OCI-LY7 (cell line): ENCODE measurements around the gene HYCC2. TPM values are rescaled to one million over a fixed set of nuclear protein-coding genes. Genes with fewer than 3 reads are reported as not detected.

Experiments
- BruUV-seq: library from RNA; stranded (reverse); fragments of 400-500 nt; replicated peaks from 2 replicates; lab custom pipeline; 2021; lab: Mats Ljungman, UMichigan
- CTCF ChIA-PET: fragments of 300-600 bp; sonication (Branson Sonifier 250); formaldehyde crosslinking; loops from one replicate; lab custom pipeline; 2022; ENCODE audit warnings: antibody characterized with exemption; ENCODE audit not compliant: unreplicated experiment; lab: Charles Lee
- POLR2A ChIA-PET: fragments of 300-600 bp; sonication (Branson Sonifier 250); formaldehyde crosslinking; loops from one replicate; lab custom pipeline; 2022; ENCODE audit warnings: antibody characterized with exemption; lab: Charles Lee
- DNase-seq: peaks from one replicate; pipeline ENCODE4 v3.0.0-alpha.2; 2015; ENCODE audit warnings: low spot score
- H2AFZ ChIP-seq: fragments of 200-600 bp; sonication (generic), shearing (Covaris generic); 2 replicates; pipeline ENCODE4 v1.6.1; 2014; ENCODE audit warnings: mild to moderate bottlenecking, antibody characterized with exemption, low read length, moderate library complexity
- H3K27ac ChIP-seq: fragments of 200-600 bp; sonication (generic); 2 replicates; pipeline ENCODE4 v1.5.1; 2014; ENCODE audit warnings: mixed run types, low read depth, mild to moderate bottlenecking, moderate library complexity, low read length, inconsistent platforms; ENCODE audit not compliant: poor library complexity, severe bottlenecking
- H3K36me3 ChIP-seq: fragments of 200-600 bp; sonication (generic); 2 replicates; pipeline ENCODE4 v1.6.1; 2014; ENCODE audit warnings: mild to moderate bottlenecking, antibody characterized with exemption, low read length, moderate library complexity, mixed read lengths; ENCODE audit not compliant: insufficient read depth
- H3K4me1 ChIP-seq: fragments of 200-600 bp; sonication (generic); 2 replicates; pipeline ENCODE4 v1.5.1; 2014; ENCODE audit warnings: mild to moderate bottlenecking, low read length; ENCODE audit not compliant: insufficient read depth, poor library complexity, severe bottlenecking
- H3K4me2 ChIP-seq: fragments of 200-600 bp; sonication (generic); 2 replicates; pipeline ENCODE4 v1.6.1; 2014; ENCODE audit warnings: mild to moderate bottlenecking, low read length
- H3K4me3 ChIP-seq: fragments of 200-600 bp; sonication (generic); 2 replicates; pipeline ENCODE4 v1.5.1; 2014; ENCODE audit warnings: mild to moderate bottlenecking, low read depth, low read length; ENCODE audit not compliant: poor library complexity, severe bottlenecking
- H3K79me2 ChIP-seq: fragments of 200-600 bp; sonication (generic); 2 replicates; pipeline ENCODE4 v1.6.1; 2016; ENCODE audit warnings: low read depth, mild to moderate bottlenecking, low read length, moderate library complexity, mixed read lengths; ENCODE audit not compliant: insufficient read depth
- H3K9me2 ChIP-seq: fragments of 200-600 bp; sonication (generic); 2 replicates; pipeline ENCODE4 v1.6.1; 2016; ENCODE audit warnings: mild to moderate bottlenecking, low read length, mixed read lengths; ENCODE audit not compliant: insufficient read depth
- H3K9me3 ChIP-seq: fragments of 200-600 bp; sonication (generic); 2 replicates; pipeline ENCODE4 v1.6.1; 2014; ENCODE audit warnings: mild to moderate bottlenecking, mixed run types, low read length, mixed read lengths
- H4K20me1 ChIP-seq: fragments of 200-600 bp; sonication (generic); 2 replicates; pipeline ENCODE4 v1.6.1; 2014; ENCODE audit warnings: mild to moderate bottlenecking, antibody characterized with exemption, low read length, moderate library complexity, mixed read lengths; ENCODE audit not compliant: insufficient read depth
- EZH2phosphoT487 ChIP-seq: fragments of 200-600 bp; sonication (generic); IDR thresholded peaks from 2 replicates; pipeline ENCODE4 v1.6.1; 2018; ENCODE audit warnings: low read depth, borderline replicate concordance, mild to moderate bottlenecking, mixed run types, antibody characterized with exemption, low read length, moderate library complexity, mixed read lengths
- intact Hi-C: fragments of 100-400 bp; cut with micrococcal nuclease; formaldehyde crosslinking; loops from one replicate; pipeline ENCODE4 v1.10.0; 2022; ENCODE audit not compliant: unreplicated experiment
- total RNA-seq, 2 experiments: library from RNA; depleted of rRNA in 1 of 2; stranded (reverse); fragments of >200 nt in 1 of 2; shearing (Covaris generic) in 1 of 2; gene quantifications; 2 replicates each; pipeline ENCODE4 v1.2.3, GENCODE V29; 2014 to 2022
- TF ChIP-seq, protein P1 (sequence below): fragments of 200-600 bp; sonication (generic); conservative IDR thresholded peaks from 2 replicates; pipeline ENCODE4 v1.5.1; 2014; ENCODE audit warnings: mild to moderate bottlenecking, antibody characterized with exemption, low read length, moderate library complexity, mixed read lengths

Gene HYCC2
- total RNA-seq, 2 experiments from 2014 or later = 8.6 to 22.0 TPM

DNA sequence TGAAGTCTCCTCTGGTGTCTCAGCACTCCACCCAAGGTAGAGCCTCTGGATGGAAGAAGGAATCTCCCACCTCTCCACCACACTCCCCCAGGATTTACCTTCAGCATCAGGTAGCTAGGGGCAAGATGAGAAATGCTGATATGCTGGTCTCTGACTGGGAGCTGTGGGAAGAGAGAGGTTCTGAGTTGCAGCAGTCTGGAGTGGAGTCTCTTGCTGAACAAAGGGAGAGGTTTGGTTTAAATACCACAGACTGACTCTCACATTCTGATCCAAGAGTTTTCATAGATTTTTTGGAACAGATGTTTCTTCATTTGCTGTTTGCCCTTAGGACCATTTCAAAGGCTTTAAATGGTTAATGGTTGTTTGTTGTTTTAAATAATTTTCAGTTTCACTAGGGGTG lies 43.4 kb upstream of the HYCC2 start:
- Histone ChIP-seq H4K20me1 (no peaks in the 10 kb centered on the region), H3K9me3 (peaks cover 8% of the 10 kb centered on the region; the same call in 1 of the 2 replicates), H3K36me3 (no peaks in the 10 kb centered on the region; the same call in 1 of the 2 replicates), H3K4me1 (peaks cover 9% of the 10 kb centered on the region), H2AFZ (no peak overlapping the region), H3K4me3 (no peak overlapping the region), H3K27ac (no peak overlapping the region), H3K79me2 (peaks cover 13% of the 10 kb centered on the region), H3K9me2 (no peaks in the 10 kb centered on the region), H3K4me2 (no peak overlapping the region)
- TF ChIP-seq, protein P1, sequence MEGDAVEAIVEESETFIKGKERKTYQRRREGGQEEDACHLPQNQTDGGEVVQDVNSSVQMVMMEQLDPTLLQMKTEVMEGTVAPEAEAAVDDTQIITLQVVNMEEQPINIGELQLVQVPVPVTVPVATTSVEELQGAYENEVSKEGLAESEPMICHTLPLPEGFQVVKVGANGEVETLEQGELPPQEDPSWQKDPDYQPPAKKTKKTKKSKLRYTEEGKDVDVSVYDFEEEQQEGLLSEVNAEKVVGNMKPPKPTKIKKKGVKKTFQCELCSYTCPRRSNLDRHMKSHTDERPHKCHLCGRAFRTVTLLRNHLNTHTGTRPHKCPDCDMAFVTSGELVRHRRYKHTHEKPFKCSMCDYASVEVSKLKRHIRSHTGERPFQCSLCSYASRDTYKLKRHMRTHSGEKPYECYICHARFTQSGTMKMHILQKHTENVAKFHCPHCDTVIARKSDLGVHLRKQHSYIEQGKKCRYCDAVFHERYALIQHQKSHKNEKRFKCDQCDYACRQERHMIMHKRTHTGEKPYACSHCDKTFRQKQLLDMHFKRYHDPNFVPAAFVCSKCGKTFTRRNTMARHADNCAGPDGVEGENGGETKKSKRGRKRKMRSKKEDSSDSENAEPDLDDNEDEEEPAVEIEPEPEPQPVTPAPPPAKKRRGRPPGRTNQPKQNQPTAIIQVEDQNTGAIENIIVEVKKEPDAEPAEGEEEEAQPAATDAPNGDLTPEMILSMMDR = no peak
- intact Hi-C loops = loop anchor here (5.0 kb wide), 1 partner anchor 403 kb away; no protein-coding TSS in a partner anchor
- ChIA-PET POLR2A (interaction anchor here (0.6 to 1.8 kb wide), 10 partner anchors 8 to 290 kb away, joined by 3 to 7 read pairs (median 3); partner anchors contain the start of genes HYCC2 and NDUFB3), CTCF (no interaction called here)
- no peak for DNase-seq
- BruUV-seq = no TSS peak

DNA sequence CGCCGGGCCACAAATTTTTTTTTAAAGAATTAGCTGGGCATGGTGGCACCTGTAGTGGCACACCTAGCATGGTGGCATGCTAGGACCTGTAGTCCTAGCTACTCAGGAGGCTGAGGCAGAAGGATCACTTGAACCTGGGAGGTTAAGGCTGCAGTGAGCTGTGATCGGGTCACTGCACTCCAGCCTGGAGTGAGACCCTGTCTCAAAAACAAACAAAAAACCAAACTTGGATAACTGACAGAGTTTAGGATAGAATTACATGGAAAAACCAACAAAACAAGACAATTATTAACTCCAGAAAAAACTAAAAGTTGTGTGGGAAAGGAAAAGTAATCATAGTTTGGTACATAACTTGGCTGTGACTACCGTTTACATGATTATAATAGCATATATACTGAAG lies 42.9 kb upstream of the HYCC2 start:
- no peak for TF ChIP-seq EZH2phosphoT487
- TF ChIP-seq, protein P1 = no peak
- Histone ChIP-seq H3K9me3 (peaks cover 8% of the 10 kb centered on the region; the same call in 1 of the 2 replicates), H3K4me1 (peaks cover 4% of the 10 kb centered on the region), H3K4me2 (no peak overlapping the region), H4K20me1 (no peaks in the 10 kb centered on the region), H3K79me2 (peaks cover 8% of the 10 kb centered on the region), H3K9me2 (no peaks in the 10 kb centered on the region), H2AFZ (no peak overlapping the region), H3K4me3 (no peak overlapping the region), H3K27ac (no peak overlapping the region), H3K36me3 (no peaks in the 10 kb centered on the region; the same call in 1 of the 2 replicates)
- BruUV-seq = no TSS peak
- intact Hi-C loops = no loop called here
- ChIA-PET CTCF (no interaction called here), POLR2A (interaction anchor here (0.6 to 1.6 kb wide), 6 partner anchors 9 to 152 kb away, joined by 3 to 5 read pairs (median 3); partner anchors contain the start of genes HYCC2 and NDUFB3)
- no peak for DNase-seq

DNA sequence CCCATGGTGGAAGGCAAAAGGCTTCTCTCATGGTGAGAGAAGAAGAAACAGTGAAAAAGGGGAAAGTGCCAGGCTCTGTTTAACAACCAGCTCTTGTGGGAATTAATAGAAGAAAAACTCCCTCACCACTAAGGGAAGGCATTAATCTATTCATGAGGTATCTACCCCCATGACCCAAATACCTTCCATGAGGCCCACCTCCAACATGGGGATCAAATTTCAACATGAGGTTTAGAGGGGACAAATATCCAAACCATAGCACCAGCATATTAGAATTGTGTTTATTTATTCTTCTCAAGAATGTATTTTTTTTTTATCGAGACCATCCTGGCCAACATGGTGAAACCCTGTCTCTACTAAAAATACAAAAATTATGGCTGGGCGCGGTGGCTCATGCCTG lies 39.6 kb upstream of the HYCC2 start:
- intact Hi-C loops = no loop called here
- BruUV-seq = no TSS peak
- no peak overlapping the region for H3K4me3 ChIP-seq
- POLR2A ChIA-PET = interaction anchor here (0.7 to 0.9 kb wide), 2 partner anchors 60 to 147 kb away, joined by 3 read pairs; no protein-coding TSS in a partner anchor
- no peak for DNase-seq
- CTCF ChIA-PET = no interaction called here
- H3K79me2 ChIP-seq = no peaks in the 10 kb centered on the region
- H3K9me2 ChIP-seq = no peaks in the 10 kb centered on the region
- TF ChIP-seq, protein P1 = no peak
- TF ChIP-seq EZH2phosphoT487 = no peak
- no peak overlapping the region for H3K27ac ChIP-seq
- no peaks in the 10 kb centered on the region; the same call in 1 of the 2 replicates for H3K36me3 ChIP-seq
- H2AFZ ChIP-seq = no peak overlapping the region
- peaks cover 8% of the 10 kb centered on the region; the same call in 1 of the 2 replicates for H3K9me3 ChIP-seq
- H3K4me1 ChIP-seq = no peaks in the 10 kb centered on the region
- no peaks in the 10 kb centered on the region for H4K20me1 ChIP-seq
- no peak overlapping the region for H3K4me2 ChIP-seq
